GM12892 (cell line): Measurements from ENCODE around the gene CNOT6L.

Experiments
- POLR2A ChIP-seq: IDR thresholded peaks from 2 replicates; pipeline ENCODE4 v1.6.1; 2011; ENCODE audit warnings: low read depth, low read length, control low read depth
- POLR2AphosphoS5 ChIP-seq: IDR thresholded peaks from 2 replicates; pipeline ENCODE4 v1.6.1; 2011; ENCODE audit warnings: low read depth, low read length, control low read depth

GRCh38 chr4:77710059-77710458, 109.1 kb downstream of the CNOT6L start:
- no peak for TF ChIP-seq POLR2A
- TF ChIP-seq POLR2AphosphoS5 = no peak
